Measurements from ENCODE around the gene RS1.

DNA sequence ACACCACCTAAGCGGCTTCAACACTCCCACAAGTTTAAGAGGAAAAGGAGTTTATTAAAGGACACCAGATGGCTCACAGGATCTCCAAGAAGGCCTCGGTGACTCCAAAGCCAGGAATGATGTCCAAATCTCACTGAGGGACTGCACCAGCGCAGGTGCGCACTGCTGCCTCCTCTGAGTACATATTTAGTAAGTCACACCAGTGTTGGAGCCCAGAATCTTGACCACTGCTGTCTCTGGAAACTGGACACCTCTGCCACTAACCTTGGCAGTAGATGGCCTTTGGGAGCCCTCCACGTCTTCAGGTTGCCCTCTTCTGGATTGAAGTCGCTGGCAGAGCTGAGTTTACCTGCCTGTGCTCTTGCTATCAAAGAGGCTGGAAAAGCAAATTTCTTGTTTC is 10.1 kb upstream of the RS1 start:
- TF ChIP-seq, protein P1, sequence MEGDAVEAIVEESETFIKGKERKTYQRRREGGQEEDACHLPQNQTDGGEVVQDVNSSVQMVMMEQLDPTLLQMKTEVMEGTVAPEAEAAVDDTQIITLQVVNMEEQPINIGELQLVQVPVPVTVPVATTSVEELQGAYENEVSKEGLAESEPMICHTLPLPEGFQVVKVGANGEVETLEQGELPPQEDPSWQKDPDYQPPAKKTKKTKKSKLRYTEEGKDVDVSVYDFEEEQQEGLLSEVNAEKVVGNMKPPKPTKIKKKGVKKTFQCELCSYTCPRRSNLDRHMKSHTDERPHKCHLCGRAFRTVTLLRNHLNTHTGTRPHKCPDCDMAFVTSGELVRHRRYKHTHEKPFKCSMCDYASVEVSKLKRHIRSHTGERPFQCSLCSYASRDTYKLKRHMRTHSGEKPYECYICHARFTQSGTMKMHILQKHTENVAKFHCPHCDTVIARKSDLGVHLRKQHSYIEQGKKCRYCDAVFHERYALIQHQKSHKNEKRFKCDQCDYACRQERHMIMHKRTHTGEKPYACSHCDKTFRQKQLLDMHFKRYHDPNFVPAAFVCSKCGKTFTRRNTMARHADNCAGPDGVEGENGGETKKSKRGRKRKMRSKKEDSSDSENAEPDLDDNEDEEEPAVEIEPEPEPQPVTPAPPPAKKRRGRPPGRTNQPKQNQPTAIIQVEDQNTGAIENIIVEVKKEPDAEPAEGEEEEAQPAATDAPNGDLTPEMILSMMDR (IDR thresholded peaks at IDR 0.05; ENCODE audit: low read depth, low read length), result no peak
- no peak for TF ChIP-seq EZH2phosphoT487 (IDR thresholded peaks at IDR 0.05; ENCODE audit: low read depth)
